Psoas muscle (tissue), 8 donors: Measurements from ENCODE around the gene YJU2. TPM values are rescaled to one million over a fixed set of nuclear protein-coding genes. Genes with fewer than 3 reads are reported as not detected.
"Not testable (repeated sequence)": the region's sequence is repeated elsewhere in the genome, so short reads cannot be mapped to it uniquely, and the experiment has no call there.

Source experiments
- ATAC-seq, 4 donors: fragments of 200-7000 bp; cut with Tn5 transposase; one replicate each; pipeline ENCODE4 v1.9.1; 2020; ENCODE audit warnings: moderate library complexity in 3 of 4, mild to moderate bottlenecking in 2 of 4
- DNase-seq, 2 donors: peaks; one replicate each; pipeline ENCODE4 v3.0.0-alpha.2; 2020
- H3K27ac ChIP-seq: fragments of 200-600 bp; one replicate; pipeline ENCODE4 v1.8.0; 2022
- H3K27me3 ChIP-seq, 3 donors: fragments of 200-600 bp in 1 of 3; one replicate each; pipeline versions ENCODE4 v1.6.1 to v1.8.0; 2013 to 2022; ENCODE audit warnings: low read length in 2 of 3, mild to moderate bottlenecking in 2 of 3, moderate library complexity in 1 of 3; ENCODE audit not compliant: insufficient read depth in 3 of 3
- H3K36me3 ChIP-seq, 2 donors: fragments of 200-600 bp in 1 of 2; one replicate each; pipeline versions ENCODE4 v1.6.1 to v1.8.0; 2013 to 2022; ENCODE audit warnings: low read depth in 1 of 2, mild to moderate bottlenecking in 1 of 2, moderate library complexity in 1 of 2; ENCODE audit not compliant: insufficient read depth in 1 of 2
- H3K4me1 ChIP-seq: fragments of 200-600 bp; one replicate; pipeline ENCODE4 v1.8.0; 2022
- H3K4me3 ChIP-seq: fragments of 200-600 bp; one replicate; pipeline ENCODE4 v1.8.0; 2022; ENCODE audit warnings: mild to moderate bottlenecking
- H3K9me3 ChIP-seq: fragments of 200-600 bp; one replicate; pipeline ENCODE4 v1.8.0; 2022
- CTCF ChIP-seq: fragments of 200-600 bp; IDR thresholded peaks from one replicate; pipeline ENCODE4 v1.8.0; 2022; ENCODE audit warnings: antibody characterized with exemption
- WGBS, 3 donors: extraction: QIAGEN DNeasy Blood & Tissue Kit; methylation state at CpG; one replicate each; pipeline versions ENCODE4 v1.1.6 to v1.1.7; 2013; 5-methylcytosine and 5-hydroxymethylcytosine counted together
- intact Hi-C, 2 donors: fragments of 100-400 bp; cut with DNase I; formaldehyde crosslinking; loops; one replicate each; pipeline versions ENCODE4 v1.11.0 to v1.14.2; 2022
- polyA plus RNA-seq, 3 donors: library from polyadenylated mRNA; stranded (reverse); fragments of 200-250 nt; gene quantifications; one replicate each; pipeline ENCODE4 v1.2.3, GENCODE V29; 2013
- total RNA-seq, 4 donors: library from RNA; stranded (reverse); fragmentation: NEBNext Ultra II Directional in 2 of 4; extraction: Animal tissue kit (Norgen Biotek cat#: 25700) in 2 of 4; gene quantifications; one replicate each; pipeline versions ENCODE4 v1.2.1 to v1.2.4, GENCODE V29; 2021 to 2023
- donor health status: healthy with polysubstance abuse.
- donor health status: DM: no; HTN: no; CAD: no; lungs with moderate emphysema.
- donor health status: Bipolar disorder and iron deficiency.
- donor health status: healthy.
- donor health status: DM: yes; HTN: yes; CAD: no.
- donor health status: DM: no; HTN: no; CAD: no.
- donor health status: DM: no; HTN: no; CAD: no.
- donor health status: DM: yes; HTN: yes; CAD: no.

YJU2 gene
- total and polyA plus RNA-seq, 7 donors, result 11.7 to 39.9 (median 17.7) TPM

GRCh38 chr19:4225885-4226284 is 21.0 kb upstream of the YJU2 start:
- WGBS, 3 donors, result 64 to 73% (median 70%) methylated on average over 7 to 8 of the region's 8 CpGs
- Histone ChIP-seq H3K4me1 (no peaks in the 10 kb centered on the region), H3K27ac (no peak overlapping the region), H3K9me3 (no peaks in the 10 kb centered on the region), H3K27me3 (peaks cover 0 to 32% (median 11%) of the 10 kb centered on the region in 3 donors), H3K36me3 (no peaks in the 10 kb centered on the region), H3K4me3 (no peak overlapping the region)
- ATAC-seq, result no peak
- no peak for TF ChIP-seq CTCF
- no peak for DNase-seq
- intact Hi-C loops, result loop anchor here in 1 of 2 donors (10.0 kb wide), 1 partner anchor 361 kb away; the partner anchor contains the start of gene ZFR2

DNA sequence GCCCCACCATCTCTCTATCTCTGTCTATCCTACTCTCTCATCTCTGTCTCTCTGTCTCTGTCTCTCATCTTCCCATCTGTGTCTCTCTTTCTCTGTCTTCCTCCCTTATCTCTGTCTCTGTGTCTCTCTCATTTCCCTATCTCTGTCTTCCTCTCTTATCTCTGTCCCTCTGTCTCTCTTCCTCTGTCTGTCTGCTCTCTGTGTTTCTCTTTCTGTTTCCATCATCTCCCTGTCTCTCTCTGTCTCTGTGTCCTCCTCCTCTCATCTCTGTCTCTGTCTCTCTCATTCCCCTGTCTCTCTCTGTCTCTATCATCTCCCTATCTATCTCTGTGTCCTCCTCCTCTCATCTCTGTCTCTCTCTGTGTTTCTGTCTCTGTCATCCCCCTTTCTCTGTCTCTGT is 19.1 kb upstream of the YJU2 start:
- H3K27me3 ChIP-seq, result peaks cover 0 to 48% (median 11%) of the 10 kb centered on the region in 3 donors

DNA sequence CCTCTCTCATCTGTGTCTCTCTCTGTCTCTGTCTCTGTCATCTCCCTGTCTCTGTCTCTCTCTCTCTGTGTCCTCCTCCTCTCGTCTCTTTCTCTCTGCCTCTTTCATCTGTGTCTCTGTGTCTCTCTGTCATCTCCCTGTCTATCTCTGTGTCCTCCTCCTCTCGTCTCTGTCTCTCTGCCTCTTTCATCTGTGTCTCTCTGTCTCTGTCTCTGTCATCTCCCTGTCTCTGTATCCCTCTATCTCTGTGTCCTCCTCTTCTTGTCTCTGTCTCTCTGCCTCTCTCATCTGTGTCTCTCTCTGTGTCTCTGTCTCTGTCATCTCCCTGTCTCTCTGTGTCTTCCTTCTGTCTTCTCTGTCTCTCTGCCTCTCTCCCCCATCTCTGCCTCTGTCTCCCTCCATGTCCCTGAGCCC is 18.1 kb upstream of the YJU2 start:
- intact Hi-C loops, result loop anchor here in 1 of 2 donors (10.0 kb wide), 1 partner anchor 364 kb away; the partner anchor contains the start of gene ZFR2
- H3K4me3 ChIP-seq, result no peak overlapping the region
- no peak for ATAC-seq
- H3K9me3 ChIP-seq, result no peaks in the 10 kb centered on the region
- H3K27me3 ChIP-seq, result peaks cover 0 to 57% (median 13%) of the 10 kb centered on the region in 3 donors
- no peak overlapping the region for H3K27ac ChIP-seq
- WGBS, 3 donors, result 55 to 68% (median 56%) methylated on average over 2 of the region's 2 CpGs
- no peaks in the 10 kb centered on the region for H3K4me1 ChIP-seq
- no peak for DNase-seq
- TF ChIP-seq CTCF, result no peak
- H3K36me3 ChIP-seq, result no peaks in the 10 kb centered on the region

More for the DNA sequence above, 19.1 kb upstream of the YJU2 start:
- Histone ChIP-seq H3K36me3 (no peaks in the 10 kb centered on the region), H3K4me3 (no peak overlapping the region), H3K9me3 (no peaks in the 10 kb centered on the region), H3K27ac (no peak overlapping the region), H3K4me1 (no peaks in the 10 kb centered on the region)
- no peak for TF ChIP-seq CTCF
- ATAC-seq (no peak), DNase-seq (no peak)
- intact Hi-C loops, result loop anchor here in 1 of 2 donors (10.0 kb wide), 1 partner anchor 363 kb away; the partner anchor contains the start of gene ZFR2

- ATAC-seq (peak in 1 of 4 donors; percentile 36), DNase-seq (peak in 1 of 2 donors; percentile 33)
Measured at GRCh38 chr19:4229179-4229931, 17.5 kb upstream of the YJU2 start, which contains the start of gene EBI3. TSS of gene EBI3 (plus strand) at chr19:4229523. CDS start at chr19:4229551, 28 bp downstream.

GRCh38 chr19:4230237-4230636 is 16.6 kb upstream of the YJU2 start:
- WGBS, 3 donors, result 75 to 79% (median 78%) methylated on average over 6 of the region's 6 CpGs
- H3K9me3 ChIP-seq, ATAC-seq, DNase-seq, H3K4me1 ChIP-seq, H3K36me3 ChIP-seq, H3K4me3 ChIP-seq, H3K27ac ChIP-seq, intact Hi-C loops: not testable (repeated sequence)
- H3K27me3 ChIP-seq, result peaks cover 0 to 68% (median 15%) of the 10 kb centered on the region in 3 donors

More at GRCh38 chr19:4229179-4229931, 17.5 kb upstream of the YJU2 start, which contains the start of gene EBI3:
- Histone ChIP-seq H3K4me1 (no peaks in the 10 kb centered on the region), H3K27me3 (peaks cover 0 to 62% (median 15%) of the 10 kb centered on the region in 3 donors), H3K27ac (no peak within 1 kb of the TSS), H3K9me3 (no peaks in the 10 kb centered on the region), H3K36me3 (no peaks in the 10 kb centered on the region), H3K4me3 (peak within 1 kb of the TSS; percentile 22)
- 7 to 10% (median 9%) methylated on average over 18 to 19 of the region's 19 CpGs for WGBS, 3 donors
- intact Hi-C loops, result loop anchor here in 1 of 2 donors (10.0 kb wide), 1 partner anchor 365 kb away; the partner anchor contains the start of gene ZFR2
- TF ChIP-seq CTCF, result no peak

- ATAC-seq, H3K36me3 ChIP-seq, DNase-seq, H3K9me3 ChIP-seq, H3K4me1 ChIP-seq, H3K4me3 ChIP-seq, intact Hi-C loops, H3K27ac ChIP-seq: not testable (repeated sequence)
- peaks cover 0 to 73% (median 15%) of the 10 kb centered on the region in 3 donors for H3K27me3 ChIP-seq
- WGBS, 3 donors, result 73 to 78% (median 75%) methylated on average over 6 of the region's 6 CpGs
Measured at GRCh38 chr19:4231521-4231920, 15.4 kb upstream of the YJU2 start.

GRCh38 chr19:4232139-4232538 is 14.7 kb upstream of the YJU2 start:
- DNase-seq, H3K4me3 ChIP-seq, H3K27ac ChIP-seq, H3K9me3 ChIP-seq, H3K36me3 ChIP-seq, ATAC-seq, intact Hi-C loops, H3K4me1 ChIP-seq: not testable (repeated sequence)
- peaks cover 0 to 73% (median 15%) of the 10 kb centered on the region in 3 donors for H3K27me3 ChIP-seq
- 68 to 81% (median 71%) methylated on average over 4 to 5 of the region's 5 CpGs for whole genome bisulfite sequencing, 3 donors
